GM10847 (cell line): ENCODE measurements around the gene HEXIM2.

ENCODE experiments used
- POLR2A ChIP-seq: IDR thresholded peaks from 2 replicates; pipeline ENCODE4 v1.6.1; 2011; ENCODE audit not compliant: insufficient read length; ENCODE audit errors: extremely low read depth

The HEXIM2 gene

DNA sequence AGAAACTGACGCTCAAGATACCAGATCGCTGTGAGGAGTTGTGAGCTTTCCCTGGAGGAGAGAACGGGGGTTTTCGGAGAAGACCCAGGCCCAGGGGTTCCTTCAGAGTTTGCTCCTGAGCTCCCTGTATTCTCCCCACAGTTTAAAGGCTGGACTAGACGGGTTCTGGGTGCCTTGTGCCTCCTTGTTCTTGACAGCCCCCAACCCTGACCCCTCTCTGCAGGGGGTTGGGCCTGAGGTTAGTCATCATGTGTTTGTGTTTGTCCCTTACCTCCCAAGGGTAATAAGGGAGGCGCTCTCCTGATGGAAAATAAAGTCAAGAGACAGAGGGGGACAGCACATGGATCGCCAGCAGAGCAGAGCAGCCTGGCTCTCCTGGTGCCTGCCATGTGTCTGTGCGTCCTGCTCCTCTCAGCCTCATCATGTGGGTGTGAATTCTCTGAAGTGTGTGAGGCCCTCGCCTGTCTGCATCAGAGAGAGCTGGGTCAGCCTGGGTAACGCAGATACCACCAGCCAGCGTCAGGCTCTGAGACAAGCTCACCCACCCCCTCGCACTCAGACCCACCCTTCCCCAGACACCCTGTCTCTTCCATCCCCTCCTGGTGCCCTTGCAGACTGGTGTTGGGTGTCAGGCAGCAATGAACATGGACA is 8.7 kb downstream of the HEXIM2 start:
- TF ChIP-seq POLR2A, result no peak

DNA sequence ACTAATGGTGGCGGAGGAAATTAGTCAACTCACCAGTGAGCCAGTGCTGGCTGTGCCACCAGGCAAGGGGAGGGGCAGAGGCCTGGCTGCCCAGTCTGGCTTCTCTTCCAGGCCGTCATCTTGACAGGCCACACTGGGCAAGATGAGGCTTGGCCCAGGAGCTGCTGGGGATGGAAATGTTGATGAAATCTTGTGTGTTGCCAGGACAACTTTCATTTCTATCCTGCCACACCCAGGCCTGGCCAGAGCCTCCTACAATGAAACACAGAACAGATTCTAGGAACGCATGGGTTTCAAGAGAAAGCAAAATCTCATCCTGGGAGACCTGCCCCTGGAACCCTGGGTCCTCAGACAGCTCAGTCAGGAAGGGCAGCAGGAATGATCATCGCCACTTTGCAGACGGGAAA is 9.3 kb downstream of the HEXIM2 start:
- no peak for TF ChIP-seq POLR2A

DNA sequence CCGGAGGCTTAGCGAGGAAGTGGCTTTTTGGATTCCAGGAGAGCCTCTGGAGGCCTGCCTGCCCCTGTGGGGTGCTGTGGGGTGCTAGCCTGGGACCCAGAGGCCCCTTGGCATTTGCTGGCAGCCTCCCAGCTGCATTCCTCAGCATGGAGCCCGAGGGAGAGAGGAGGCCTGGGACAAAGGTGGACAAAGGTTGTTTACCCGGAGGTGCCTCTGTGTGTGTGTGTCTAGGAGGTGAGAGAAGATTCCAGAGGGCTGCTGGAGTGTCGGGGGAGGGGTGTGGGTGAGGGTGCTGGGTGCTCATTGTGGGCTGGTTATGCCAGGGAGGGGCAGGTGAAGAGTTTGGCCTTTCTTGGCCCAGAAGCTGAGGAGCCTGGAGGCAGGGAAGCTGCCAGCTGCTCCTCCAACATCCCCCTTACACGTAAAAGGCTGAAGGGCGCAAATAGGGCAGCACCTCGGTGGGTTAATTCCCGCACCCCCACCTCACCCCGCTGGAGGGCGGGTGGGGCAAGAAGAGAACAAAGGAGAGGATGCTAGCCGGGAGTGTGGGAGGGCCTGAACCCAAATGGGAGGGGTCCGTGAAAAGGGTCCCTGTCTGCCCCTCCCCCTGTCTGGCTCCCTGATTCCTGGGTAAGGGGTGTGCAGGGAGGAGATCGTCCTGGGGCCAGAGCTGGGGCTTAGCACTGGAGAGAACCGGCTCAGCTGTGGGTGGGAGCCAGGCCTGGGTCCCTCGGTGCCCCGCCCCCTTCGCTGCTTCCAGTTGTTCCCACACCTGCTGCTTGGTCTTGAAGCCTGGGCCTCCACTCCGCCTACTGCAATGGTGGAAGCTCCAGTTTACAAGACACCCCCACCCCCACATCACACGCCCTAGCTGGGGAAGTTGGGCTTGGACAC is 9.9 kb downstream of the HEXIM2 start:
- no peak for TF ChIP-seq POLR2A

DNA sequence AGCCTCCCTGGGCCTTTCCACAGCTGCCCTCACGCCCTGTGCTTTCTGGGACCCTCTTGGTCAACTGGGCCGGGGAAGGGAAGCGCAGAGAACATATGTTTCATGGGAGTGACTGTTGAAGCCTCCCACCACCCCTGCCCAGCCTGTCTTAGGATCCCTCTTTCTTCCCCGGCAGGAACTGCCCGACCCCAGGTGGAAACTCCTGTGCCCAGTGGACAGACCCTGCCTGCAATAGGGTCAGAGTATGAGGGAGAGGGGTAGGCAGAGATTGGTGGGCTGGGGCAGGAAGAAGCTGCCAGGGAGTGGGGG is 10.5 kb downstream of the HEXIM2 start:
- no peak for TF ChIP-seq POLR2A

DNA sequence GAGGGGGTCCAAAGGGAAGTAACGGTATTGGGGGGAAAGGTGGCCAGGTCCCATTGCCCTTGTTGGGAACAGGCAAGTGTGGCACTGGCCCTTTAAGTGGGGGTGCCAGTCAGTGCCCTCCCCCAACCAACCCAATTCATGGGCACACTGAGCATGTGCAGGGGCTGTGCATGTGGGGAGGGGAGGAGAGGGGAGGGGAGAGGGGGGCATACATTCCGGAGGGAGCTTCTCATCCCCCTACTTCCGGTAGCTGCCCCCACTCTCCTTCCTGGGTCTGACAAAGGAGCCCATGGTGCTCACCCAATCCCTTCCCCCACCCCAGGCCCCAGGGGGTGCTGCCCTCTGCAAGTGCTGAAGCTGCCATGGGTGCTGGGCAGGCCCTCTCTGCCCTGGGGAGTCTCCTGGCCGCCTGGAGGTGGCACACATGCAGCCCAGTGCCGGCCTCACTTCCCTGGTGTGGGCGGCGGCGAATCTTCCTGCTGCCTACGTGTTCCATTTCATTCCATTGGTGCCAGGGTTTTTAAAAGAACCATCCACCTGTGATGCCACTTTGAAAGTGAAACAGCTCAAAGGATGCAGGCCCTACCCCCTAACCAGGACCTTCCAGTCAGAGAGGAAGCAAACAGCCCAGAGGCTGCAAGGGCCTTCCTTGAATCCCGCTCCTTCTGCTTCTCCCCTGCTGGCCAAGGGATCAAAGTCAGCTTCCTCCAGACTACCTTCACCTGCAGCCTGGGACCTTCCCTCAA is 11.0 kb downstream of the HEXIM2 start:
- no peak for TF ChIP-seq POLR2A

DNA sequence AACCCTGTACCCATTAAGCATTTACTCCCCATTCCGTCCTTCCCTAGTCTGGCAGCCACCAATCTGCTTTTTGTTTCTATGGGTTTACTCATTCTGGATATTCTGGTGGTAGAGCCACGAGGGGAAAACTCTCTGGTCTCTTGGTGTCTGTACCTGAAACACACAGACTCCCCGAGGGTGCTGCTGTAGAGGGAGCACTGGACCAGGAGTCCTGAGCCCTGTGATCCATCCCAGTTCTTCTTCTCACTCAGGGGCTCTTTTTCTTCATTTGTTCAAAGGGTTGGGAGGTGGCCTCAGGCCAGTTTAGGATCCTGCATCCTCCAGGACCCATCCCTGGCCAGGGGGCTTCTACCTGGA is 14.1 kb downstream of the HEXIM2 start:
- TF ChIP-seq POLR2A, result no peak

DNA sequence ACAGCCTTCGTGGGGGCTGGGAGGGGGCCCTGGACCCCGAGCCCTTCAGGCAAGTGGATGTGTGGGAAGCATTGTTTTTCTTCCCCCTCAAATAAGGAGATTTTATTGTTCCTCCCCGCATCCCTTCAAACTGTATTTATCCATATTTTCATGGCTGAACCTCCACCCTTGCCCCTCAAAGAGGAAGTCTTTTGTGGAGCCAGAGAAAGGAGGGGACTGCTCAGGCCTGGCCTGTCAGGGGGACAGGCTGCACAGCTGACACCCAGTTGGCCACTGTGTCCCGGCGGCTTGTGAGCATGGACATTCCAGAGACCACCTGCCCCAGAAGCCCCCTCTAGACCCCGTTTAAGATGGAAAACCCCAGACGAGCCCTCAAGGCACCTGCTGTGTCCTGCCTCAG is 15.9 kb downstream of the HEXIM2 start:
- no peak for TF ChIP-seq POLR2A

DNA sequence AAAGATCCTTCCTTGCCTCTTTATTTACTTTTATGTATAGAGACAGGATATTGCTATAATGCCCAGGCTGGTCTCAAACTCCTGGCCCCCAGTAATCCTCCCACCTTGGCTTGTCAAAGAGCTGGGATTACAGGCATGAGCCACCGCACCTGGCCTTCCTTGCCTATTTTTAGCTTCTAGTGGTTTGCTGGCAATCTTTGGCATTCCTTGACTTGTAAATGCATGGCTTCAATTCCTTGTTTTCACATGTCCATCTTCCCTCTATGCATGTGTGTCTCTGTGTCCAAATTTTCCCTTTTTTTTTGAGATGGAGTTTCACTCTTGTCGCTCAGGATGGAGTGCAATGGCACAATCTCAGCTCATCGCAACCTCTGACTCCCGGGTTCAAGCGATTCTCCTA is 22.5 kb downstream of the HEXIM2 start:
- no peak for TF ChIP-seq POLR2A

DNA sequence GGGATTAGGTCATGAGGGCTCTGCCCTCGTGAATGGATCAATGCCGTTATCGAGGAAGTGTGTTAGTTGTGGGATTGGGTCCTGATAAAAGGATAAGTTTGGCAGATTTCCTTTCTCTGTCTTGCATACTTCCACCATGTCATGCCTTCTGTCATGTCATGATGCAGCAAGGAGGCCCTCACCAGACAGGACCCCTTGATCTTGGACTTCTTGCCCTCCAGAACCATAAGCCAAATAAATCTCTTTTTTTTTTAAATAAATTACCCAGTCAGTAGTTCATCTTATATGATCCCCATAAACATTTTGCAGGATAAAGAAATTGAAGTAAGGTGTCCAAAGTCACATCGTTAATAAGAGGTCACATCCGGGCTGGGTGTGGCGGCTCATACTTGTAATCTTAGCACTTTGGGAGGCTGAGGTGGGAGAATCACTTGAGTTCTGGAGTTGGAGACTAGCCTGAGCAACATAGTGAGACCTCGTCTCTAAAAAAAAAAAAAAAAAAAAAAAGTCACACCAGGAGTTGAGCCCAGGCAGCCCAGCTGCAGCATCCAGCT is 25.2 kb downstream of the HEXIM2 start:
- TF ChIP-seq POLR2A, result no peak

DNA sequence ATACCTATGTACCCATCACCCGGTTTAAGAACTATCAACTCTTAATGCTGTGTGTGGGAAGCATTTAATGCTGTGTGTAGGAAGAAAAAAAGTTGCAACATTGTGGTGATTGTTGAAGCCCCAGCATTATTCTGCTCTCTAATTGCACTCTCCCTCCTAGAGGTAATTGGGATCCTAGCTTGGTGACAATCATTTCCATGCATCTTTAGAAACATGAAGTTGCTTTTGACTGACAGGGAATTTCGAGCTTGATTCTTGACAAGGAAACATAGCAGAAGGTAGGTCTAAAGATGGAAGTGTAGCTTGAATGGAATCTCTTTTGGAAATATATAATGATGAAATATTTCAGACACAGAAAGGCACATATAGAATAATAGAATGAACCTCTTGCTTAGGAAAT is 27.3 kb downstream of the HEXIM2 start:
- no peak for TF ChIP-seq POLR2A

DNA sequence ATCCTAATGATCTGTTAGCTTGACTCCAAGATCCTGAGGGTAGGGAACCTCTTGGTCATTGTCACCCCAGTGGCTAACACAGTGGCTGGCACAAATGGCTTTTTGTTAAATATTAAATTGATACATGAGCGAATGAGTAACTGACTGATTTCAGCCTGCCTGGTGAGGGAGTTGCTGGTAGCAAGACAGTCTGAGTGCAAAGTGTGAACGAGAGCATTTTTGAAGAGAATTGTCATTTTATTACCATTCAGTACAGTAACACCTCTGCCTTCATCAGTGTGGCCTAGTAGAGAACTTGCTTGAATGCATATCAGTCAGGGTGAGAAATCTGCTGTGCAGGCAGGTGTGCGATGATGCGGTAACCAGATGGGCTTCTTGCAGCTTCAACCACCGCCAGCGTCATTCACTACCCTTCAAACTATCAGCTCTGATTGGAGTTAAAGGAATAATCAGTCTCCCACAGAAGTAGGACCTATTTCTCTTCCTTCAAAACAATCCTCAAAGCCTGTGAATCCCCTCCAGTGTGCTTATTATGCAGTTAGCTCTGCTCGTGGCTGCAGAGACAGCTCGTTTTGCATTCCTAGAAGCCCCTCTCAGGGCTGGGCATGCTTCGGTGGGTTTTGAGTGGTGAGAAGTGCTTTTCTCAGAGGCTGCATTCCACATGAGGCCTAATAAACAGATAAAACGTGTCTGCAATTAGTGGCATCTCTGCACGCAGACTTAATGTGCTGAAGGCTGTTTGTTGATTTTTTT is 29.0 kb downstream of the HEXIM2 start:
- no peak for TF ChIP-seq POLR2A

DNA sequence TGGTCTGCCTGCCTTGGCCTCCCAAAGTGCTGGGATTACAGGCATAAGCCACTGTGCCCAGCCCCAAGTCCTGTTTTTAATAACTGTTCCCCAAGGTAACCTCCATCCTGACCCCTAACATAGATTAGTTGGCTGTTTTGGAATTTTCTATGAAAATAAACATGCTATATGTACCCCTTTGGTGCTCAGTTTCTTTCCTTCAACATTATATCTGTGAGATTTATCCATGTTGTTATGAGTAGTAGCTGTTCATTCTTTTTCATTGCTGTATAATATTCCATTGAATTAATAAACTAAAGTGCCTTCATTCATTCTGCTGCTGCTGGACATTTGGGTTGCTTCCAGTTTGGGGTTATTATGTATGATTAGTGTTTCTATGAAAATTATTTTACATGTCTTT is 33.7 kb downstream of the HEXIM2 start:
- TF ChIP-seq POLR2A, result no peak

DNA sequence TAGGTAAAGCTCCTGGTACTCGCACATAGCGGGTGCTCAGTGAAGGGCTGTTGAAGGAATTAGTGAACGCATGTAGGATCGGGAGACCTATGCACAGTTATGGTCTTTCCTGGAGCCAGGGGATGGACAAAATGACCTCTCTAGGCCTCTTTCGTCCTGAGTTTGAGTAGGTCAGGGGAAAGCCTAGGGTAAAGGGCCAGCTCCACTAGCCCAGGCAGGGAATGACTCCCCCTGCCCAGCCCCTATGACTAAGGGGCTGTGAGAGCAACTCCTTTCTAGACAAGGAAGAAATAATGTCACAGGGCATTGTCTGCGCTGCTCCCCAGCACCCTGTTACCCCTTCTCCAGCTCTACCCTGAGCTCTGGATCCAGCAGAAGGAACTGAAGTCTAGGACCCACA is 35.4 kb downstream of the HEXIM2 start:
- no peak for TF ChIP-seq POLR2A

DNA sequence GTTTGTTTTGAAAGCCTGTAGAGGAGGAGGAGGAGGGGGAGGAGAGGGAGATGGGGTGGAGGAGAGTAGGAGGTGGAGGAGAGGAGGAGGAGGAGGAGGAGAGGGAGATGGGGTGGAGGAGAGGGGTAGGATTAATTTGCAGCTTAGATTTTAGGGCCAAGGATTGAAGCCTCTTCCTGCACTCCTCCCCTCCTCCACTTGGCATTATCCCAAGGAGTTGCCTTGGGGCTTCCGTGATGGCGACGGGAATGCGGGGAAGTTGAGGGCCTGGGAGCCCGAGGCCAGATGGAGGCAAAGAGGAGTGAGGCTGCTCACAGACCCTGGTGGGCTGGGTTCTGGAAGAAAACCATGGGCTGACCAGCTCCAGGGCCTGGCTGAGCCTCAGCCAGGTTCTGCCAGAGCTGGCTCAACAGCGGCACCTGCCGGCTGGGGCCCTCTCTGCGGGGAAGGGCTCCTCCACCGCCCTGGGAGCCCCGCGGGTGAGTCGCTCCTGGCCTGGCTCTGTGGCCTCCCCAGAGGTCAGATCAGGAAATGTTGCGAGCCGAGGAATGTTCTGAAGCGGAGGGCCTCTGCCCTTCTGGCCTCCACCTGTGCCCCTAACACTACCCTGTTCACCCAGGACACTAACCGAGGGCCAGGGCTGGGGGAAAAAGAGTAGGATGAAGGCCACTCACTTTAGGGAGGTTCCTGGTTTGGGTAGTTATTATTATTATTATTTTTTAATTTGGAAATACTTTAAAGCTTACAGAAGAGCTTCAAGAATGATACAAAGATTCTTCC is 36.1 kb downstream of the HEXIM2 start:
- TF ChIP-seq POLR2A, result no peak

DNA sequence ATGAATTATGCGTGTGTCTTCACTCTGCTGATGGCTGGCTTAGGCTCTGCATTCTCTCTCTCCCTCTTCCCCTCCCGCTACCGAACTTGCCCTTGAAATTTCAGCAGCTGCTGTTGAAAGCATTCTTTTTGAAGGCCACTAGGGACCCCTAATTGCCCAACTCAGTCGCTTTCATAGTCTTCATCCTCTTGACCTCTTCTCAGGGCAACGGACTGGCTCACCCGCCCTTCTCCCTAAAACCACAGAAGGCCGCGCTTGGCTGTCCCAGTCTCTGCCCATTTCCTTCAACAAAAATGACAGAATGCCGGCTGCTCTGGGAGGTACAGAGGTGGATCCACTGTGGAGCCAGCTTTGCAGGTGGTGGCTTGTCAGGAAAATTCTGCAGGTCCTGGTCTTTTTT is 39.0 kb downstream of the HEXIM2 start:
- no peak for TF ChIP-seq POLR2A

DNA sequence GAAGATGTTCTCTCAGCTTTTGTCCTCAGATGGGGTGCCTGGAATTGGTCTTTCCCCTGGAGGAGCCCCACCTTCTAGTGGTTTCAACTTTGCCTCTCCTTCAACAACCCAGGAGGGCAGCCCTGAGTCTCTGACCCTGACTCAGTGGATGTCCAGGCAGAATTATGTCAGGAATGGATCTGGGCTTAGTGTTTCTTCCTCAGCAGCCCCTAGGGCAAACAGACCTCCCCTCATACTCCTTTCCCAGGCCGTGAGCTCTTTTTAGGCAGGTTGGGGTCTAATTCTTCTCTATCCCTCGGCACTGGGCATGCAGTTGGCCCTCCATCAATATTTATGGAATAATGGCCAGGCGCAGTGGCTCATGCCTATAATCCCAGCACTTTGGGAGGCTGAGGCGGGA is 39.8 kb downstream of the HEXIM2 start:
- TF ChIP-seq POLR2A, result no peak
